HG03095 (cell line): ENCODE measurements around the gene CMIP.

Experiments used
- ATAC-seq: cut with Tn5 transposase; IDR thresholded peaks from one replicate; pipeline ENCODE4 v1.9.1; 2021; ENCODE audit warnings: moderate library complexity; ENCODE audit not compliant: unreplicated experiment

Gene CMIP

DNA sequence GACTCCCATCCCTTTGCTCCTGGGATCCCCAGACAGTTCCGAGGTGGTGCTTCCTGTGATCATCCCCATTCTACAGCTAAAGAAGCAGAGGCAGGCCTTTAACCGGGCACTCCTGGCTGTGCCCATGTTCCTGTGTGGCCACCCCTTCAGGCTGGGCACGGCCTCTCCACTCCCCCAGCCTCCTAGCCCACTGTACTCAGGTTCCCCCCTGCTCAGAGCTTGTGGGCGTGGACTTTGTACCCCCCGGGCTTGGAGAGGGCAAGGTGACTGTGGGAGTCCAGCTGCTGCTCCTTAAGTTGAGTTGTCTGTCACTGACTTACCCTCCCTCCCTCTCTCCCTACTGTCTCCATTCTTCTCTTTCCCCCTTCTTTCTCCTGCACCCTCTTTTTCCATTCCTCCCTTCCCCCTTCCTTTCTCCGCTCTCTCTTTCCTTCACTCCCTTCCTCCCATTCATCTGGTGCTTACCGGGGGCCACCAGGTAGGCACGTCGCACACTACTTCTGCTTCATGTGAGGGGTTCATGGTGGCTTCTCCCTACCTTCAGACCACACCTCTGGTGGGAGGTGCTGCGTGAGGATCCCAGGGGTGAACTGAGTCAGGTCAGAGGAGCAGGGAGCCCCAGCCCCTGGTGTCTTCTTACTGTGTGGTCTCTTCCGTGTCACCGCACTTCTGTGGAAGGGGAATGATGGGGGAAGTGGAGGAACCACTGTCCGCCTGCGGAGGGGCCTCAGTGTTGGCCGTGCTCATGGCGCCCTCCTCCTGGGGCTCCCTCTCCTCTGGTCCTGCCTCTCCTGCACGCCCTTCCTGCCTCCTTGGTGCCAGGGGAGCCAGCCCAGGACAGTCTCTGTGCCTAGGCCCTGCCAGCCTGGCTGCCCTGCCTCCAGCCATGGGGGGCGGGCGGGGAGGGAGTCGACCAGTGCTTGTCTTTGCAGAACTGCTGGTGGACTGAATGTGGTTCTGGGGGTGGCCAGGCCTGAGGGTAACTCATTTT is 29.7 kb downstream of the CMIP start:
- no peak for ATAC-seq

DNA sequence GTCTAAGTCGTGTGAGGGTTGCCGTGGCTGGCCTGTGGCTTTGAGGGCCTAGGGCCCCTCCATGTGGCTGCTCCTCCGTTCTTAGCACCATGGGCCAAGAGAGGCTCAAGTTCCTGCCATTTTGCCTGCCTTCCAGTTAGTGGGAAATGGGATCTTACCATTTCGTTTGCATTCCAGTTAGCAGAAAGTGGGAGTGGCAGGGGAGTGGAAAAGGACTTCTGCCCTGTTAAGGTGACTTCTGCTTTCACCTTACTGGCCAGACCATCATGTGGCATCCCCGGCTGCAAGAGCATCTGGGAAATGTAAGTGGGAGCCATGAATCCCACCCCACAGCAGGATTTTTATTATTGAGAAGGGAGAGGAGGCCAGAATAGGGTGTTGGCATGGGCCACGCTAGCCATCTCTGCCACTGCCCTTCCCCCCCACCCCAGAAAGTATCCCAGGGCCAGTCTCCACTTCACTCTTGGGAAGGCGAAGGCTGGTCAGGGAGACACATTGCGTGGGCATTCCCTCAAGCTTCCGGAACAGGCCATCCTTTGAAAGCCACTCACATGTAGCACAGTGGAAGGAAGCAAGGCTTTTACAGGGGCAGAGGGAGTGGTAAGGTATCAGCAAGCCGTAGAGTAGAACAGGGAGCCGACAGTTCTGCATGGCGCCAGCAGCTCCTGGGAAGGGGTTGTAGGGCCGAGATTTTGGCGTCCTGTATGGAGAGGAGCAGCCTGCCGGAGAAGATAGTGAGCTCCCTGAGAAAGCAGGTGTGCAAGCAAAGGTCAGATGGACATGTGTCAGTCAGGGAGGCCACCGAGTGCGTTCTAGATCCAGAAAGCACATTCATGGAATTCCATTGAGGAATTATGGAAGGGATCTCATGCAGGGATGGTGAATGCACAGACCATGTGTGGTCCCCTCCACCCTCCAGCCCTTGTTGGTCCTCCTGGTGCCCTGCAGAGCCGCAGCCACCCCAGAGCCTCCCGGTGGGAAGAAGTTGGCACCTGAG is 33.4 kb downstream of the CMIP start:
- no peak for ATAC-seq

DNA sequence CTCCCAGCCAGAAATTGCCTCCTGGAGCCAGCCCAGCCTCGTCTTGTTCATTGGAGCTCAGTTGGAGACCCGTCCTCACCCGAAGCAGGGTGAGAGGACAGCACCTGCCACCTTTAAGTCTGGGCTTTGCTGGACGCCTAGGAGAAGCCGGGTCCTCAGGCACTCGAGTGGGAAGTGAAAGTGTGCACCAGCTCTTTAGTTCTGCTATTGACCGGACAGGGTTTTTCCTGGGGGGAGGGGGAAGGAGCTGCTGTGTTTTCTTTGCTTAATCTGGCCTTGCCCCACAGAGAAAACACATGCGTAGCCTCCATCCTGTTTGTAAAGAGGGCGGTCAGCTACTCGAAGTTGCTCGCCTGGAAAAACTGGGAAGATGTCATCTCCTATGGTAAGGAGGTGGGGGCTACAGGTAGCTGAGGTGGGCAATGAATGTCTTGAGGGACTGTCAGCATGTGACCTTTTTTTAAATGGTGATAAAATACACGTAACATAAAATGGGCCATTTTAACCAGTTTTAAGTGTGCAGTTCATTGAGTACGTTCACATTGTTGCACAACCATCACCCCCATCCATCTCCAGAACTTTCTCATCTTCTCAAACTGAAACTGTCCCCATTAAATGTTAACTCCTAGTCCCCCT is 34.4 kb downstream of the CMIP start:
- peak; percentile 48 for ATAC-seq

DNA sequence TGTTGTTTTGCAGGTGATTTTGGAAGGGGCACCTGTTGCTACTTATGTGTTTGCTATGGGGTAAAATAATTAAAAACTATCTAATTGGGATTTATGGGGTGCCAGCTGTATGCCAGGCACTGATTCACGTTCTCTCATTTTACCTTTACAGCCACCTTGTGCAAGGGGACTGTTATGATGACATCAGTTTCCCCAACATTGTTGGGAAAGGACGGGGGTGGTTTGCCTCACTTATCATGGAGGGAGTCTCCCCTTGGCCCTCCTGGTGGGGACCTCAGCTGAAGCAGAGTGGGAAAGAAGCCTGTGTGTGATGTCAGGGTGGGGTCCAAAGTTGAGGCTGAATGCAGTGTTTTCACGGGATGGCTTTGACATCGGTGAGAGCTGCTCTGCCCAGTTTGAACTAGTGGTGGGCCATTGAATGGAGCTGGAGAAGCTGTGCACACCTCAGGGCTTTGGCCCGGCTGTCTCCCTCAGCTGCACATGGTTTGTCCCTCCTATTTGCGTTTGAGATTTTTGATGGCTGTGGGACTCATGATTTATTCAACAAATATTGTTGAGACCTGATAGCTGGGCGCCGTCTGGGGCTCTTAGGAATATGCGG is 36.1 kb downstream of the CMIP start:
- no peak for ATAC-seq

DNA sequence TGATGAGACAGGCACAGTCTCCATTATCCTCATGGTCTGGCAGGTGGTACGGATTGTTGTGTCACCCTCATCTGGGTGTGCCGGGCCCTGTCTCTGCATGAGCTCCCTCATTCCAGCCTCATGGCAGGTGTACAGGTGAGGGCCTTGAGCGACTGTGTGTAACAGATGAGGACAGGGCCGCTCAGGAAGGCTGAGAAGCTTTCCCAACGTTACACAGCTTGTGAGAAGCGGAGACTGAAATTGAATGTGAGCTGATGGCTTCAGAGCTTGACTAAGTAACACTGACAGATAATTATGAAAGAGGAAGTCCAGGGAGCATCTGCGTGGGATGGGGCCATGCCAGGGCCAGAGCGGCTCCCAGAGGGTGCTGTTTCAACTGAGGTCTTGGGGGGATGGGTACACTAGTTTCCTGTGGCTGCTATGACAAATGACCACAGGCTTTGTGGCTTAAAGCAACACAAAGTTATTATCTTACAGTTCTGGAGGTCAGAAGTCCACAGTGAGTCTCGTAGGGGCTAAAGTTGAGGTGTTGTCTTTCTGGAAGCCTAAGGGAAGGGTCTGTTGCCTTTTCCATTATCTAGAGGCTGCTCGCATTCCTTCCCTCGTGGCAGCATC is 36.7 kb downstream of the CMIP start:
- ATAC-seq = peak; percentile 82

DNA sequence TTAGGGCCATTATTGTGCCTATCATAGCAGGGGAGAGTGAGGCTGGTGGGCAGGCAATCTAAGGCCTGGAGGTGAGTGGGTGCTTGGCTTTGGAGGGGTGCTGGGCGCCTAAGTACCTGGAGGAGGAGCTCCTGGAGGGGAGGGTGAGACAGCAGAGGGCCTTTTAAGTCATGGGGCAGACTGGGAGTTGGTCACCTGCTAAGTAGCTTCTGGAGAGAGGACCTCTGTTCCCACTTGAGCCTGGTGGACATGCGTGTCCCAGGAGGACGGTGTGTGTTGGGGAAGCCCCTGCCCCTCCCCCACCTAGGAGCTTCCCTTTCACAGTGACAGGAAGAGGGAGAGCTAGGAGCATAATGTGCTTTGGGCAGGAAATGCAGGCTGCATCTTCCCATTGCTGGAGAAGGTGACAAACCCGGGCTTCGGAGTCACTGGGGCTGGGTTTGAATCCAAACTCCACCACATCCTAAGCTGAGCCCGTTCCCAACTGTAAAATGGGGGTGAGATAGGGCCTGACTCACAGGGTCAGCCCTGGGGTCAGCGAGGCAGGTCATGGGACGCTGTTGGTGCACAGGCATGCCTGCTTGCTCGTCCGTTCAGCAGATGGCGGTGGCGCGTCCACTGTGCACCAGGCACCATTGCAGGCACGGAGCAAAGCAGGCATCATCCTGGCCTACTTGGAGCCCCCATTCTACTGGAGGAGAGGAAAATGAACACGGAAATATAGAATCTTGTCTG is 37.9 kb downstream of the CMIP start:
- no peak for ATAC-seq

DNA sequence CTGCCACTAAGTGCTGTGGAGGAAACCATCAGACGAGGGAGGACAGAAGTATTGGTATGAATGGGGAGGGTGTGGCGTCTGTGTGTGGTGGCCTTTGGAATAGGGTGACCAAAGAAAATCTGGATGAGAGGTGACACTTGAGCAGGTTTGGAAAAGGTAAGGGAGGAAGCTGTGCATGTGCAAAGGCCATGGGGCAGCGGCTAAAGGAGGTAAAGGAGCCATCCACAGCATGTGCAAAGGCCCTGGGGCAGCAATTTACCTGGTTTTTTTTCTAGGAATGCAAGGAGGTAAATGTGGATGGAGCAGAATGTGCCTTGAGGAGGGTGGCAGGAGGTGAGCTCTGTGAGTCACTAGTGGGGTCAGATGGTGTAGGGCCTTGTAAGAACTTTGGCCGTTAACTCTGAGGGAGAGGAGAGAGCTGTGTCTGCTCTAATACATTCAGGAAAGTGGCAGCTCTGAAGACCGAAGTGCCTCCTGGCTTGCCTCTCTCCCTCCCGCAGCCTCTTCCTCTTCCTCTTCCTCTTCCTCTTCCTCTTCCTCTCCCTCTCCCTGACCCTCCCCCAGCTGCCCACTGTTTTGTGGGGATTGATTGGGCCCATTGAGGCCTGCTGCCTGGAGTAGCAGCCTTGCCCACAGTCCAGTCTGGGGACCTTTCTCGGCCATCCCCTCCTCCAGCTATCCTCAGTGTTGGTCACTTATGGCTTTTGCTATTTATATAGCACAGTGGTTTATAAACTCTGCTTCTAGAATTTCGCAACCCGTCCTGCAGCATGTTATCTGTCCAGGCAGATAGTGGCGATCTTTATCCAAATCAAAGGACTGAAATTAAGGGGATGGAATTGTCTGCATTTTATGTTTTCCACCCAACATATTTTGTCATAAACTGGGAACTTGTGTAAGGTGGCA is 38.7 kb downstream of the CMIP start:
- ATAC-seq = no peak

DNA sequence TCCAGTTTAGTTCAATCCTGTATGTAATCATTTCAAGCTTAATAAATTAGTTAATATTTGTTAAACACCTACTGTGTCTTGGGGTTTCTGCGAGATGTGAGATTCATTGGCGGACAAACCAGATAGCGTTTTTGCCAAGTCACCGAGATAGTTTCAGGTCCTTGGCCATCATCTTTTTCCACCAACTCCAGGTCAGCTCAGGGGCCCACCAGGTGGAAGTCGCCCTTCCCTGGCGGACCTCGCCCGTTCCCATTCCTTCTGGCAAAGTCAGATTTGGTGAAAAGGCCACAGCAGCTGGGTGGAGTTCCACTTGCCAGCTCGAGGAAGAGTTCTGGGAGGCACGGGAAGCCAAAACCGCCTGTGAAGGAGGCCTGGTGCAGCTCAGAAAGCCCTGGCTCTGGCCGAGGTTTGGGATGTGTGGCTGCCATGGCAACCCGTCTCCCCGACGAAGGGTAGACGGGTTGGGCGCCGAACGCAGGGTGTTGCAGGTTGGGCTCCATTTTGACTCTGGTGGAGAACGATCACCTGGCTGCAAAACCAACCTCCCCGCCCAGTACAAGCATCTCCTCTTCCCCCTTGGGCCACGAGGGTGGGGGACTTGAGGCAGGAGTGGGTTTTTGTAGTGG is 39.5 kb downstream of the CMIP start:
- no peak for ATAC-seq

DNA sequence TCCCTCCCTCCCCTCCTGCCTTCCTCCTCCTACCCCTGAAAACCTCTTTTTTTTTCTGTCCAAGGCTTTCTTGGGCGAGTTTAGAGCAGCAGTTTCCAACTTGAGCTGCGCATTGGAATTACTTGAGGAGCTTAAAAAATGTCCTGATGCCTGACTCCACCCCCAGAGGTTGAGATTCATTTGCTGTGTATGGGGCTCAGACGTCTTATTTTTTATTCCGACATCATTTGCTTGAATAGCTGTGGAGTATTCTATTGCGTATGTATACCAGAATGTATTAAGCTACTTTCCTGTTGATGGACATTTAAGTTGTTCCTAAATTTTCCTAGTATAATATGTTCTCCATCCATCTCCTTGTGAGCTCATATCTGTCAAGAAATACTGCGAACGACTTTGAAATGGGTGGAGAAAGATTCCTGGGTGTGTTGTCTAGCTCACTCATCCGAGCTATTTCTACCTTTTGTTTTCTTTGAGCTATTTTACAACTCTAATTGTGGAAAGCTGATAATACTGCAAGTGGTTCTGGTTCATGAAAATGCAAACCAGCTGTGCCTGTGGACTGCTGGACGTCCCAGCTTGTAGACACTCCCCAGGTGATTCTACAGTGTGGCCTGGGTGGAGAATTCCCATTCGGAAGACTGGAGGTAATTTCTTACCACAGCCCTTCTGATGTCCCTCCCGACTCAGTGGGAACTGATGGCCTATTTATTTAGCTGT is 40.5 kb downstream of the CMIP start:
- no peak for ATAC-seq

DNA sequence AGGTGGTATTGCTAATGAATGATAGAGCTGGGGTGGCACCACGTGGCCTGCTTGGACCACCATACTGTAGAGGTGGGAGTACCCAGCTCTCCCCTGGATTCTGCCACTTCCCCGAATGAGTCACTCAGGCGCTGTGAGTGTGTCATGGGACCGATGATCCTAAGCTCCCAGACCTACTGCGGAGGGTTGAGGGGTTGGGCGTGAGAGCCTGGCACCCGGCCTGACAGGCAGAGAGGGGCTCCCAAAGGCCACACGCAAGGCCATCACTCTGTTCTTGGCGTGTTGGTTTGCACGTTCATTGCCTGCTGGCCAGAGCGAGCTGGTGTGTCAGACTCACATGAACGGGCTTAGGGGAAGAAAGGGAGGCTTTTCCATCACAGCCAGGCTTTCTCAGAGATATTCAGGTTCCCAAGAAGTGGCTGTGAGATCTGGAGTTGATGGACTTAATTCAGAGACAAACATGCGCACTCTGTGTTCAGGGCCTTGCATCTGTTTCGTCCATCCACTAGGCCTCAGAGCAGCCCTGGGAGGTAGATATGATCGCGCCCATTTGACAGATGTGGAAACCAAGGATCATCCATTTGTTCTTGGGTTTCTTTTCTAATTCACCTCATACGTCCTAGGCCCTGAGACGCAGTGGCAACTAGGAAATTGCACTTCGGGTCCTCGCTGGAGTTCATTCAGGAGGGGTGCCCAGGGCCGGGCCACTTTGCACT is 41.4 kb downstream of the CMIP start:
- no peak for ATAC-seq

DNA sequence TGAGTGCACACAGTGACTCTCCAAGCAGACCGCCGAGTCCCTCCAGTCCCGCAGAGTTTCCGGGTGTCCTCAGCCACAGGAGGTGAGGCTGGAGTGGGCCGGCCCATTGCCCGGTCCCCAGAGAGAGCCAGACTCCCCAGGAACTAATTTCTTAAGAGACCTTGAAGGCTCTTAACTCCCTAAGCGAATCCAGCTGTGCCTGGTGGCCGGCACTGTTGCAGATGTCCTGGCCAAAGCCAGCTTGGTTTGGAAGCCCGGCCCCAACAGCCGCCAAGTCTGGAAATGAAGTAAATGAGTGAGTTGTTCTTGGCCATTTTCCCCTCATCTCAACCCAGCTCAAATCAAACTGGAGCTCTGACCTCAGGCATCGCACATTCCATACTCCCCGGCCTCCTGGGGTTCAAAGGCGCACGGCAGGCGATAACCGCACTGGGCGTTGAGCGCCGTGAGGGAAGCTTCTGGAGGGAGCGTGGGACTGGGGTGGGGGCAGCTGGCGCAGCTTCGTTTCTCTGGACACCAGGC is 42.0 kb downstream of the CMIP start:
- no peak for ATAC-seq

DNA sequence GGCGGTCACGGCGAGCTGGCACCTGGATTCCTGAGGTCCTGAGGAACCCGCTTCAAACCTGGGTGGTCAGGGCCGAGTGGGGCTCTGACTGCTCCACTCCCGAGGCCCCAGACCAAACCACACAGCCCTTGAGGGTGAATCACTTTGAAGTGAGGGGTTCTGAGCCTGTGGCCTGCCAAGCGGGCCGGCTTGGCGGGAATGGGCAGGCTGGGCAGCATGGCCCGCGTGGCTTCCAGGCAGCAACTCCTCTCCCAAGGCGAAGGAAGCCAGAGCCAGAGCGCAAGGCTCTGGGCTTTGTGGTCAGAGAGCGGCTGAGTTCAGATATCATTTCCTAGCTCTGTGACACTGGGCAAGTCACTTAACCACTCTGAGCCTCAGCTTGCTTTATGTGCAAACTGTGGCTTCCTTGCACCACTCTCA is 42.7 kb downstream of the CMIP start:
- ATAC-seq = no peak

DNA sequence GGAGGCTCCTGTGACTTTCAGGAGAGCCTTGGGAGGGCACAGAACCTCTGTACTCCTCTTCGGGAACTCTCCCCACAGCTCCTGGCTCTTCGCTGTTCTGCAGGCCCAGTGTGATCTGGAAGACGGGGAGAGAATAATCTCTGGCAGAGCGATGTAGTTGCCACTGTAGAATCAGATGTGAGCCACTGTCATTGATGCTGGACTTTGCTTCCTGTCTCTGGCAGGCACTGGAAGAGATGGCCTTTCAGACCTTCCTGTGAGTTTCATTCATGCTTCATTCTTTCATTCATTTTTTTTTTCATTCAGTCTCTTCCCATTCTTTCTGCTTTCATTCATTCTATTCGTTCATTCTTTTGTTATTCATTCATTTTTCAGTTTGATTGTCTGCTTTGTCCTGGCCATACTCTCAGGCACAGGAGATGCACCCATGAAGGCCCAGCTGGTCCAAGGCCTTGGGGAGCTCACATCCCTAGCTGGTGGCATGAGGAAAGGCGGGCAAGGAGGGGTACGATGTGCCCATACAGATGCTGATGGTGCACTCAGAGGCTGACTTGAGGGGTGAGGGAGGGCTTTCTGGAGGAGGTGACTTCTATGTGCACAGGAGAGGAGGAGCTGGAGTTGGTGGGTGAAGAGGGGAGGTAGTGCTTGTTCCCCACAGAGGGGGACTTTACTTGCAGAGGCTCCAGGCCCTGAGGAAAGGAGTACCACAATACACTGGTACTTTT is 44.2 kb downstream of the CMIP start:
- ATAC-seq = no peak

DNA sequence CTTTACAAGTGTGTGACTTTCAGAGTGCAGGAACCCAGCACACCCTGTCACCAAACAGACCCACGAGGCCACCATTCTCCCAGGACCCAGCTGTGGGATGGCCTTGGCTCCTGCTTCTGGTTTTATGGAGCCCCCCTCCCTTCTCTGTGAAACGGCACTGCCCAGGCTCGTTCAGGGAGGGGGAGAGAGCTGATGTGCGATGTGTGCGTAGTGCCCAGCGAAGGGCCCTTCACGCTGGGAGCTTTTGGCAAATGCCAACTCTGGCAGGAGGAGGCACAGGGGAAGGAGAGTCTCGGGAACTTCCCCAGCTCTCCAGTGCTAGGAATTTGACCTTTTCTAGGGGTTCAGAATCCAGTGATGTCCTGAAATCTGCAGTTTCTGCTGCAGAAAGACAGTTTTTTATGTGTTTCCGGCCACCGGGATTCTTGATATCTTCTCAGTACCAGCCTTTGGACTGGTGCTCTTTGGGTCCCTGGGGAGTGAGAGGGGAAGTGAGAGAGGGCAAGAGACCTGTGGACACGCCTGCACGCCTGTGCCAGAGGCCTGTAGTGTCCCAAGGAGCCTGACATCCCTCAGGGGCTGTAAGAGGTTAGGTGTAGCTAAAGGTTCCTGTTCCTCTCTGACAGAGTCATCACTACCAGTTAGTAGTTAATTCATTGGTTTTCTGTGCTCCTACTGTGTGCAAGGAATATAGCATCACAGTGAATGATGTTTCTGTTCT is 45.1 kb downstream of the CMIP start:
- ATAC-seq = no peak

DNA sequence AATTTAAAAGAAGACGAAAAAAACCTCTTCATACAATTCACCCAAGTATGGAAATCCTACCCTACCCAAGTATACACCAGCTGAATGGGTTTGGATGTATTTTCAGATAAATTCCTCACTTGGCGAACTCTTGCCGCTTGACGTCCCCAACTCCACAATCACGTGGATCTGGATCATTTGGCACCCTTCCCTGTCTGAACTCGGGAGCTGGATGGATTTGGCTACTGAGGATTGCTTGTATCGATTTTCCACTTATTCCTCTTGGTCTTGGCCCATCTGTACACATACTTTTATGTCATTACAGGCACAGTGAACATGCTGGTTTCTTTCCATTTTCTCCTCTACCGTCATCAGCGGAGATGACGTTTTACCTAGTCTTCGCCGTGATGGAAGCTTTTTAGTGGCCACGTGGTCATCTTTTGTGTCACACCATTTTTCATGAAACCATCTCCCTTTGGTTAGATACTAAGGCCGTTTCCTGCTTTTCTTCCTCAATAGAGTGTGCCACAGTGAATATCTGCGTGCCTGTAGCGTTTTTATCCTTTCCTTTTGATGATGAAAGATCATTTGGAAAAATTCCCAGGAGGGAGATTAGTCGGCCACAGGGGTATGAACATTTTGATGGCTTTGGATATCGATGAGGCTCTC is 47.1 kb downstream of the CMIP start:
- no peak for ATAC-seq
